Measurements from ENCODE around the gene TNRC18.
"Not testable (repeated sequence)": the region's sequence is repeated elsewhere in the genome, so short reads cannot be mapped to it uniquely, and the experiment has no call there.

The TNRC18 gene

DNA sequence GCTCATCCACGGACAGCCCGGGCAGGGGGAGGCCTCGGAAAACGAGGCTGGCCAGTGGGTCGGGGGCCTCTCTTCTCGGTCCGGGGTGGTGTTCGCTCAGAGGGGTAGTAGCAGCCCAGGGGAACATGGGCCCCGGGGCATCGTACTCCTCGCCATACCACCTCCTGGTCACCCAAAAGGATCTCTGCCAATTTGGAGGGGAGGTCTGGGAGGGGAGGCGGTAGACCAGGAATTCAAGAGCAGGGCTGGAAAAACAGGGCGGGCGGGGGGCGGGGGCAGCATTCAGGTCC, 73.5 kb downstream of the TNRC18 start:
- no peak for DNase-seq (ENCODE audit: low read depth in 2 of 2)

GRCh38 chr7:5349437-5350173, 74.0 kb downstream of the TNRC18 start:
- DNase-seq (ENCODE audit: low read depth in 2 of 2), result no peak

DNA sequence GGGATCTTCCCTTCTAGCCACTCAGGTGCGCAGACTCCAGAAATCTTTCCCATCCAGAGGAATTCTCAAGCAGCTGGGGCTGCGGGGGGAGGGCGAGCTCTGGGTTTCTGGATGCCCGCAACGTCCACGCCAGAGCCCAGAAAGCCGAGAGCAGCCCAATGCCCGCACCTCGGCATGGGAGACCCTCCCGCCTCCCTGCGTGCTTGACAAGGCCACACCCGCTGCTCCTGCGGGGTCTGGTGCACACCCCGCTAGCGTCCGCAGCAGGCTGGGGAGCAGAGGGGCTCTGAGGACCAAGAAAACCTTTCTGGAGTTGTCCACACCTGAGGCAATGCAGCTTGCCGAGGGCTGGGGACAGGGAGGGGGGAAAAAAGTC, 74.6 kb downstream of the TNRC18 start:
- DNase-seq (ENCODE audit: low read depth in 2 of 2), result no peak

DNA sequence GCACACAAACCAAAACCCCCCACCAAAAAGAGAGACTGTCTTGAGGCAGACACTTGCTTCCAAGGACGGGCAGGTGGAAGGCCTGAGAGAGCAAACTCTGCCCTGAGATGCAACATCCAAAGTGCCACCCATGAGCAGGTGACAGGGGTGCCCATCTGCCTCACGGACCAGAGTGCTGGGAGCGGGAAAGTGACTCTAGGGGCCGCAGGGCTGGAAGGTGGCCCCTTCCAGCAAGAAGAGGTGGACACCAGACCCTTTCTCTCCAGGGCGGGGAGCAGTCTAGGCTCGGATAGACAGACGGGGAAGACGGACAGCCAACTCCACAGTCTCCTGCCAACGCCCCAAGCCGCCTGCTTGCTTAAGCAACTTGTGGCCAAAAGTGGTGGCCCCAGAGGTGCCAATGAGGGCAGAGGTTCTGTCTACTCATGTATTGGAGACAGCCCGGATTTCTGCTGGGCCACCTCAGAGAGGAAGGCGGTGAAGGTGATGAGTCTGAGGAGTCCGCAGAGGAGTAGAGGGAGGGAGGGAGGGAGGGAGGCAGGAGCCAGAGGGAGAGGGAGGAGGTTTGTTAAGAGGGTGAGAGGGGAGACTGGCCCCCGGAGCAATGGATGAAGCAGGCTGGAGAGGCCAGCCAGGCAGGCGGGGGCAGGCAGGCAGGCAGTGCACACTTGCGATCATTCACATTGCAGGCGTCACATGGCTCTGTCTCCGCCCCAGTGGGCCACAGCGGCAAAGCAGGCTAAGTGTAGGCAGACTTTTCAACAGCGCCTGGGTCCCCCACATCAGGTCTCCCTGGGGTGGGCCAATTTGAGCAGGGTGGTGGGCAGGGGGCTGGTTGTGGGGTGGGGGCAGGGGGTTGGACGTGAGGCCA, 75.3 kb downstream of the TNRC18 start:
- no peak for DNase-seq (ENCODE audit: low read depth in 2 of 2)

GRCh38 chr7:5345671-5346070, 78.0 kb downstream of the TNRC18 start:
- DNase-seq (ENCODE audit: low read depth in 2 of 2), result no peak

GRCh38 chr7:5345171-5345570, 78.5 kb downstream of the TNRC18 start:
- DNase-seq (ENCODE audit: low read depth in 2 of 2), result no peak

- no peak for DNase-seq (ENCODE audit: low read depth in 2 of 2)
Measured at GRCh38 chr7:5344342-5344741, 79.3 kb downstream of the TNRC18 start.

DNA sequence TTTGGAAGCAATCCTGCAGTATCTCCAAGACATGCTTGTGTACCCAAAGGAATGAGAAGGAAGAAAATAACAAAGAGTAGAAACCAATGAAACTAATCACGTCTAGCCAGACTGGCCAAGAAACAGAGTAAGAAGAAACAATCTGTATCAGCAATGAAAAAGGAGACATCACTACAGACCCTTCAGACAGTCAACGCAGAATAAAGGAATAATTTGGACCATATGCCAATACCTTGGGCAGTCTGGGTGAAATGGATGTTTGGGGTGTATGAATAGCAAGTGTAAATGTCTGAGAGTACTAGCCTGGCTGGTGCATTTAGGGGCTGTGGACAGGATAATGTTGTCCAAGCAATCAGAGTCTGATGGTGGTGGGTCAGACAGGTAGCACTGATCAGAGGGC, 79.8 kb downstream of the TNRC18 start:
- DNase-seq (ENCODE audit: low read depth in 2 of 2), result no peak

DNA sequence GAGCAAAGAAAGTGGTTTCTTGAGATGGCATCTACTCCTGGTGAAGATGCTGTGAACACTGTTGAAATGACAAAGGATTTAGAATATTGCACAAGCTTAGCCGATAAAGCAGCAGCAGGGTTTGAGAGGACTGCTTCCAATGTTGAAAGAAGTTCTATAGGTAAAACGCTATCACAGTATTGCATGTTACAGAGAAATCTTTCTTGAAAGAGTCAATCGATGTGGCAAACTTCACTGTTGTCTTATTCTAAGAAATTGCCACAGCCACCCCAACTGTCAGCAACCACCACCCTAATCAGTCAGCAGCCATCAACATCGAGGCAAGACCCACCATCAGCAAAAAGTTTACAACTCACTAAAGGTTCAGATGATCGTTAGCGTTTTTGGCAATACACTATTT, 81.0 kb downstream of the TNRC18 start:
- DNase-seq (ENCODE audit: low read depth in 2 of 2), result no peak

DNA sequence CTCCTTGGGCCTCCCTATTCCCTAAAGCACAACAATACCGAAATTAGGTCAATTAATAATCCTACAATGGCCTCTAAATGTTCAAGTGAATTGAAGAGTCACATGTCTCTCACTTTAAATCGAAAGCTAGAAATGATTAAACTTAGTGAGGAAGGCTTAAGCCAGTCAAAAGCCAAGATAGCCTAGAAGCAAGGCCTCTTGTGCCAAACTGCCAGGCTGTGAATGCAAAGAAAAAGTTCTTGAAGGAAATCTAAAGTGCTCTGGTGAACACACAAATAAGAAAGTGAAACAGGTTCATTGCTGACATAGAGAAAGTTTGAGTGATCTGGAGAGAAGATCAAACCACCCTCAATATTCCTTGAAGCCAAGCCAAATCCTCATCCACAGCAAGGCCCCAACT, 83.7 kb downstream of the TNRC18 start:
- no peak for DNase-seq (ENCODE audit: low read depth in 2 of 2)

DNA sequence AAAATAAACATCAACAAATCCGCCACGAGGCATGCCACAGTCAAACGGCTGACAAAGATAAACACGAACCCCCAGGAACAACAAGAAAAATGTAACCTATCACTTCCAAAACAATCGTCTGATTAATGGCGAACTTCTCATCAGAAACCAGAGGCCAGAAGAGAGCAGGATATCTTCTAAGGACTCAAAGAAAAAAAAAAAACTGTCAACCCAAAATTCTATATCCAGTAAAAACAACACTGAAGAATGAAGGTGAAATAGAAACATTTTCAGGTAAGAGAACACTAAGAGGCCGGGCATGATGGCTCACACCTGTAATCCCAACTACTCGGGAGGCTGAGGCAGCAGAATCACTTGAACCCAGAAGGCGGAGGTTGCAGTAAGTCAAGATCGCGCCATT, 86.6 kb downstream of the TNRC18 start:
- DNase-seq (ENCODE audit: low read depth in 2 of 2), result no peak

DNA sequence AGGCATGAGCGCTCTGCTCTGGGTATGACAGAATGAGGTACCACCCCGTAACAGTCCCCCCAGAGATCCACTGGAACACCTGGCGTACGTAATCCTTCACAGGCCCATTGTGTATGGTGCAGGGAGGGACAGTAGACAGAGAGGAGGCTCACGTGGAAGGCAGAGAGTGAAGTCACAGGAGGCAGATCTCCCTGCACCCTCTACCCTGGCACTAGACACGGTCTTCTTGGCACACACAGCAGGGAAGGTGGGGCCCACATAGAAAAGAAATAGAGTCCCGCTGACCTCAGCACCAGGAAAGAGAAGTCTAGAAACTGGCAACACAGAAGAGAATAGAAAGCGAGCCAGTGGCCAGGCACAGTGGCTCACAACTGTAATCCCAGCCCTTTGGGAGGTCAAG, 89.0 kb downstream of the TNRC18 start:
- no peak for DNase-seq (ENCODE audit: low read depth in 2 of 2)

- no peak for DNase-seq (ENCODE audit: low read depth in 2 of 2)
Measured at GRCh38 chr7:5333121-5334045, 90.3 kb downstream of the TNRC18 start.

- no peak for DNase-seq (ENCODE audit: low read depth in 2 of 2)
Measured at GRCh38 chr7:5332579-5332978, 91.1 kb downstream of the TNRC18 start.

DNA sequence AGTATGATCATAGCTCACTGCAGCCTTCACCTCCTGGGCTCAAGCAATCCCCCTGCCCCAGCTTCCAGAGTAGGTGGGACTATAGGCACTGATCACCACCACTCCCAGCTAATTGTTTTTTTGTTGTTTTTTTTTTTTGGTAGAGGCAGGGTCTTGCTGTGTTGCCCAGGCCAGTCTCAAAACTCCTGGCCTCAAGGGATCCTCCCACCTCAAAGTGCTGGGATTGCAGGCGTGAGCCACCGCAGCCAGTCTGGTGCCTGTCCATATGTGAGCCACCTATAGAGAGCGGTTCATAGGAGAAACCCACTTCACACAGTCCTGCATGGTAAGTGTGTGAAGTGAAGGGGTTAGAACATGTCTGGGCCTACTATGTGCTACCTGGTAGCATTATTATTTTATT, 93.3 kb downstream of the TNRC18 start:
- DNase-seq (ENCODE audit: low read depth in 2 of 2), result no peak

DNA sequence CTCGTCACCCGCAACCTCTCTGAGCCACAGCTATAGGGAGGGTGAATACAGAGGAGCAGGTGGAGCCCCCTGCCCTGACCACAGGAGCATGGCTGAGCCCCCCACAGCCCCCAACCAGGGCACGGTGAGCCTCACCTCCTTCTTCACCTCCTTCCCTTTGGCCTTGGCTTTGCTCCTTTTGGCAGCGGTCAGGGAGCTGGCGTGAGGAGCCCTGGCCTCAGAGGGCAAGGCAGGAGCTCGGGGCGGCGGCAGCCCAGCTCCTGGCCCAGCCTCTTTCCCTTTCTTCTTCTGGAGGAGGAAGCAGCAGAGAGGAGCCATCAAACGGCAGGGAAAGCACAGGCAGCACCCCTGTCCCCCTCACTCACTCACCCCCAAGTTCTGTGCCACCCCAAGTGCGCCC, 98.7 kb downstream of the TNRC18 start:
- DNase-seq (ENCODE audit: low read depth in 2 of 2), result no peak

DNA sequence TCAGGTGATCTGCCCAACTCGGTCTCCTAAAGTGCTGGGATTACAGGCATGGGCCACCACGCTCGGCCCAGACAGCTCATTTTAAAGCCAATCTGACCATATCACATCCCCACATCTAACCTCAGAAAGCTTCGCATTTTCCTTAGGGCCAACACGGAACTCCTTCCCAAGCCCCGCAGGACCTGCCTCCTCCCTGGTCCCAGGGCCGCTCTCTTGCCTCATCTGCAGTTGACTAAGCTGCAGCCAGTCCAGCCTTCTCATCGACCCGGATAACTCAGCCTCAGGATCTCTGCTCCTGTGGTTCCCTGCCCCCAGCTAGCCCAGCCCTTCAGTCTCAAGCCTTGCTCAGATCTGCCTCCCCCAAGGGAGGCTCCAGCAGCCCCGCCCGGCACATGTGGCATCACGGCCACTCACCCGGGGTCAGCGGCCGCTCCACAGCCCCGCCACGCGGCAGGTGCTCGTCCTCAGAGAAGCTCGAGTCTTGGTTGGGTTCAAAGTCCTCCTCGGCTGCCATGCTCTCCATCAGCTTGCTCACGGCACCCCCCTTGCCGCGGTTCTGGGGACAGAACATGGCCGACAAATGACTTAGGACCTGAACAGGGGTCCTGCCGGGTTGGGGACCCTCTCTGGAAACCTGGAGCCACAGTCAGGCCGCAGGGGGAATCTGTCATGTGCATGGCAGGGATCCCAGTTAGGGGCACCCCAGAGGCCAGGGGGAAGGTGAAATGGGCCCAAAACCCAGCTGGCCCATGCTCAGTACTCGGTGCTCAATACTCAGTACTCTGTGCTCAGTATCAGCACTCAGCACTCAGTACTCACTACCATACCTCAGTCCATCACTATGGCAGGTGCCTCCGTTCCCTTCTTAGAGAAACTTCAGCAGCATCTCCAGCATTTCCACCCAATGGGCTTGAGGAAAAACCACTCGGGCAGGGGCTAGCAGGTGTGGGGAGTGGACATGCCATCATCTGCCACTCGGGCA, 99.5 kb downstream of the TNRC18 start:
- not testable (repeated sequence) for DNase-seq (ENCODE audit: low read depth in 2 of 2)

- DNase-seq (ENCODE audit: low read depth in 2 of 2), result no peak
Measured at GRCh38 chr7:5322621-5323410, 100.8 kb downstream of the TNRC18 start.

DNA sequence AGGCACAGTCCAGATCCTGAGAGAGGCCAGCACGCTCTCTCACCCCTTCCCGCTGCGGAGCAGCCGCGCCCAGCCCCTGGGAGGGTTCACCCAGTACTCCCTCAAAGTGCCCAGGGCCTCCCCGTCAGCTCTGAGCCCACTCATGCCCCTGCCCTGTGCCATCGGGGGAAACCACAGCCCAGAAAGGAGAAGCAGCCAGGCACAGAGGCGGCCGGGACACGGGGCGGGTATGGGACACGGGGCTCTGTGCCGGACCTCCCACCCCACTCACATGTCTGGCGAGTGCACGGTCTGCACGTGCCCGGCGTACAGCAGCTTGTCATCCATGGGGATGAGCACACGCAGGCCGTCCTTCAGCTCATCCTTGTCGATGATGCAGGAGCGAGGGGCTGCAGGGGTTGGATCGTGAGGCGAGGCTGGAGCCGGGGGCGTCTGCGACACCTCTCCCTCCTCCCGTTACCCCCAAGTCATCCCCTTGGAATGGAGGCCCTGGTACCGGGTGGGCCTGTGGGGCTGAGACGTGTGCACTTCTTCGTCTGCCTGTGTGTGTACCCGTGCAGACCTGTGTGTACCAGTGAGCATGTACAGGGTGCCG, 102.7 kb downstream of the TNRC18 start:
- DNase-seq (ENCODE audit: low read depth in 2 of 2), result no peak

DNA sequence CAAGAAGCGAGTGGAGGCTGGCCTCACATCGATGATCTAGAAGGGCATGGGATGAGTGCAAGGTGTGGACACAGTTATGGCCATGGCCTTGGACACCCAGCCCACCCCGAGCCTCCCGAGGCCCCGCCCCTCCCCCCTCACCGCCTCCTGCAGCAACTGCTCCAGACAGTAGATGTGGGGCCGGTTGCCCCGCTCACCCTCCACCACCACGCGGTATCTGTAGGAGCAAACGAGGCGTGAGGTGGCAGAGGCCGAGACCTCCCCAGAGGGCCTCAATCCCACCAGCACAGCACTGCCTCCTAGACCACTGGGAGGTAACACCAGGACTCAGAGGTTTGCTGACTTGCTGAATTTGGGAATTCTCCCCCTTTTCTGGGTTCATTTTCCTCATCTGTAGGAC, 103.2 kb downstream of the TNRC18 start:
- DNase-seq (ENCODE audit: low read depth in 2 of 2), result no peak

Data from stimulated activated CD8-positive, alpha-beta memory T cell treated with anti-CD3 and anti-CD28 coated beads, Interleukin-15, amount 100 ng/mL, for 48 hours (primary cell).